ENCODE results near the gene SLC19A1. TPM values are rescaled to one million over a fixed set of nuclear protein-coding genes. Genes with fewer than 3 reads are reported as not detected.

Gene SLC19A1
- total RNA-seq, 4 donors from 2014 or later = 6.5 to 18.3 (median 8.1) TPM

DNA sequence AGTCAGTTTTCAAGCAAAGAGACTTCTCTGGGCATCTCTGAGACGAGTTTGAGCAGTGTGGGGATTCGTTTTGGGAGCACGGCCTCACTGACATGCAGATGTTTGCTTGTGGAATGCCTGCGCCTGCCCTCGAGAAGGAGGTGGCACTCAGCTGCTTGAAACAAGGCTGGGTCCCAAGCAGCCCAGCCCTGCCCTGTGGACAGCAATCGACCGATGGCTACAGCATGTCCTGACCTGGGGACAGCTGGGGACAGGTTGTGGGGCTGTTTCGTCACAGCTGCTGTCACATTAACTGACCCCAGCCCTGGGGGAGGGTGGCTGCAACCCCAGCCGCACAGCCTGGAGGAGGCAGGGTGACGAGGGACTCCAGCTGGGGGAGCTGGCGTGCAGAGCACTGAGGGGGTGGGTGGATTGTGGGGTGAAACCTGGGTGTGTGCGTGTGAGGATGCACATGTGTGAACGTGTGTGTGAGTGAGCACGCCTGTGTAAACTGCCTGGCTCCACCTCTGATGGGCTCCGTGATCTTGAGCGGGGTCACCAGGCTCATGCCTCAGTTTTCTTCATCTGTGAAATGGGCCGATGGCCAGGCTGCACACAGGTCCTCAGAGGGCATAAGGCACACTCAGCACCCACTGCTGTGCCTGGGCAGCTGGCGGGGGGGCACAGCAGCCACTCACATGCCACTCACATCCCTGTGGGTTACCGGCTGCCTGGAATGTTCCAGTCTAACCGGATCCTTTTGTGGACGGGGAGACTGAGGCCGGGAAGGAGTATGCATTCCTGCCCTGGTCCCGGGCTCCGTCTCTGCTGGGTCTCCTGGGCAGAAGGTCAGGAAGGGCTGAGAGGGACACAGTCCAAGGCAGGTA, 87.9 kb downstream of the SLC19A1 start:
- no peak for TF ChIP-seq CTCF (IDR thresholded peaks at IDR 0.05; ENCODE audit: low read depth)

- no peak for TF ChIP-seq CTCF (IDR thresholded peaks at IDR 0.05; ENCODE audit: low read depth)
Measured at GRCh38 chr21:45453308-45453950, 88.8 kb downstream of the SLC19A1 start.

- no peak for TF ChIP-seq CTCF (IDR thresholded peaks at IDR 0.05; ENCODE audit: low read depth)
Measured at GRCh38 chr21:45452696-45453307, 89.4 kb downstream of the SLC19A1 start.

DNA sequence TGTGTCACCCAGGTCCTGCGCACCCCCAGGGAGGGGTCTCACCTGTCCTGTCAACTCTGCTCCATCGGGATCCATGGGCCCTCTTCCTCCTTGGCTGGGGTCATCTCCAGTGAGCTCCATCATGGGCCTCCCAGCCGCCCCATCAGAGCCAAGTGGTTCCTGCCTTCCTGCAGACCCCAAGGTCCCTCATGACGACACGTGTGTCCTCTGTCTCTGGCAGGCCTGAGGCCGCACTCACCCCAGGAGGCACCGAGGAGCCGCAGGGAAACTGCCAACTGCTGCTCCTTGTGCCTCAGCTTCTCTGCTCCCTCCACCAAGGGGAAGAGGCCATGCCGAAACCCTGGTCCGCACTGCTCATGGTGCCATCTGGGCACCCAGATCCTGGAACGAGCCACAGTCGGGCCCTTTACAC, 90.5 kb downstream of the SLC19A1 start:
- TF ChIP-seq CTCF (IDR thresholded peaks at IDR 0.05; ENCODE audit: low read depth) = no peak

- TF ChIP-seq CTCF (IDR thresholded peaks at IDR 0.05; ENCODE audit: low read depth) = no peak
Measured at GRCh38 chr21:45451091-45451740, 91.0 kb downstream of the SLC19A1 start.

DNA sequence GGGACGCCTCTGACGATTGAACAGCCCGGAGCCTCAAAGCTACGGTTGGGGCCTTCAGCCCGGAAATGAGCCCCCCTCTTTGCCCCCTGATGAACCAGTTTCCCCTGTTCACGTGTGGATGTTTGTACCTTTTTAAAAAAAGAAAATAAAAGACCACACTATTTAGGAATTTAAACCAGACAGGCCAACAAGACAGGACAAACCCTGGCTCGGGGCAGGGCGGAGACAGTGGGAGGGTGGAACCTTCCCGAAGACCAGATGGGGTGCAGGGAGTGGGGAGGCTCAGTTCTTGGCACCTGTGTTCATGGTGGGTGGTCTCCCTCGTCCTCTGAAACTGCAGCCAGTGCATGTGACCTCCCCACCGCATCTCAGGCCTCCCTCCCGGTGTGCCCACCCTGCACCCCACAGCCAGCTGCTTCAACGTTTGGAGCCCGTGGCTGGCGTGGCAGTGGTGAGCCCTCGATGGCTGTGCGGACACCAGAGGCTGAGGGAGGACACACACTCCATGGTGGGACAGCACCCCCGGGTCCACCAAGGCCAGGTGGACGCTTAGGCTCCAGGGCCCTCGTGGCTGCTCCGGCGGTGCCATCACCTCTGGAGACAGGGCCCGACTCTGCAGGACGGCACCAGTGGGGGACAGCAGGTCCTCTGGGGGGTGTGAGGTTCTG, 91.7 kb downstream of the SLC19A1 start:
- TF ChIP-seq CTCF (IDR thresholded peaks at IDR 0.05; ENCODE audit: low read depth) = no peak

All from subcutaneous adipose tissue (tissue), 4 donors.